NCI-H748 (cell line): ENCODE data around the gene NPLOC4.

Source experiments
- DNase-seq: peaks from one replicate; lab custom pipeline; 2025; ENCODE audit not compliant: unreplicated experiment; lab: John Stamatoyannopoulos, UW

Gene NPLOC4

GRCh38 chr17:81549826-81550225, 87.1 kb downstream of the NPLOC4 start:
- DNase-seq: no peak

- DNase-seq: no peak
These were observed 87.8 kb downstream of the NPLOC4 start for GRCh38 chr17:81549031-81549557.

DNA sequence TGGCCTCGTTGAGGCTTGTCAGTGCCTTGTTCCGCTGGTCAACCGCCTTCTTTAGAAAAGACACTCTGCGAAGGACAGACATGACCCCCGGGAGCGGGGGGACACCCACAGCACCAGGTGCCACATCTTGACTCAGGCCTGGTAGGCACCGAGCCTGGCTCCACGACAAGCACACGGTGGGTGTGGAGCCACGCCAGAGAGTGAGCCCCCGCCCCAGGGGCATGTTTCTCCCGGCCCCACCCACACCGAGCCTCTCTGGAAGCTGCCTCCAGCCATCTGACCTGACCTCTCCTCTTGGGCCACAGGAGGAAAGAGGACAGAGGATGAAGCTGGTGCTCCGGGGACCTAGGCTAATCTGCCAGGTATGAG, 89.3 kb downstream of the NPLOC4 start:
- no peak for DNase-seq

- no peak for DNase-seq
These were observed 89.9 kb downstream of the NPLOC4 start for GRCh38 chr17:81546906-81547613.

DNA sequence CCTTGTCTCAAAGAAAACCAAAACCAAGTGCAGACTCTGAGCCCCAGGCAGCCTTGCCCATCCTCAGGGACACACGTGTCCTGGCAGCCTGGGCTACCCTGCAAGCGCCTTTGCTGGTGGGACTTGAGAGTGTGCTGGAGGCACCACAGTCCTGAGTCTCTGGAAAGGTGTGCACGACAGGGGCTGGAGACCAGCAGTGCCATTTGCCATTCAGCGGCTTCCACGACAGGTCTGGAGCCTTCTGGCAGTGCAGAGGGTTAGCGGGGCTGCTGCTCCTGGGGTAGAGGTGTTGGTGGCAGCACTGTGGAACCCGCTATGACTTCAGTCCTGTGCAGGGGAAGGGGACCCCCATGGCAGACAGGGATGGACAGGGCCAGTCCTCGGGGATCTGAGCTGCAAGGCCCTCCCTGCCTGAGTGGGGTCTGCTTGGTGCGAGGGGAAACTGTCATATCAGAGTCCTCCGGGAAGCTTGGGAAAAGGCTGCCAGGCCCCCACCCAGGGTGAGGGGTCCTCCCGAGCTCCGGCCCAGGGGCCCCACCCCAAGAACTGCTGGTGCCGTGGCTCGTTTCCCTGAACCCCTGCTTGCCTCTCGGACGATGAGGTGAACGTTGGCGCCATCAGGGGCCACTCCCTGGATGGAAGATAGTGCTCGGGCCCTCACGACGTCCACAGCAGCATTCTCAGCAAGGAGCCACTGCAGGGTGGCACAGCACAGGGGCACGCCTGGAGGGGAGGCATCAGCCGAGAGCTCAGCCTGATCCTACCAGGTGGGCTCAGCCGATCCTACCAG, 91.6 kb downstream of the NPLOC4 start:
- DNase-seq: no peak

DNA sequence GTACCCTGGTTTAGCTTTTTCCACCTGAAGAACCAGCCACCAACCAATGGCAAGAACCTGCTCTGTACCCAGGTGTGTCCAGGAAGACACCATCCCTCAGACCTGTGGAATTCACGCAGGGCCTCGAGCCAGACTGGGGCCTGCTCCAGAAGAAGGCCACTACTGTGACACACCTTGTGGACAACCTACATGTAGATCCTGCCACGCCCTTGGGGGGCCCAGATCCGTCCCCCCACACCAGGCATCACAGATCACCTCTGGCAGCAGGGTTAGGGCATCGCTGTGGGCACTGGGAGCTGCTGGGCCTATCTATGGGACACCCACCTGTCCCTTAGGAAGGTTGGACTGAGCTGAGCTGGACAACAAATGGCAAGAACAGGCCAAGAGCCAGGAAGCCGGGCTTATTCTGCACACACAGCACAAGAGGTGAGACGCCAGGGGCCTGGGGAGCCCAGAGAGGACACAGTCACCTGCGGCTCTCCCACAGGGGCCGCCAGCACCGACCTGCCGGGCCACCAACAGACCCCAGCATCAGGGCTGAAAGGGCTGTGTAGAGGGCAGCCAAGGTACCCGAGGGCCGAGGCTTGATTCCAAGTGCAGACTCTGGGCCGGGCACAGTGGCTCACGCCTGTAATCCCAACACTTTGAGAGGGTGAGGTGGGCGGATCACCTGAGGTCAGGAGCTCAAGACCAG, 92.5 kb downstream of the NPLOC4 start:
- DNase-seq: no peak

DNA sequence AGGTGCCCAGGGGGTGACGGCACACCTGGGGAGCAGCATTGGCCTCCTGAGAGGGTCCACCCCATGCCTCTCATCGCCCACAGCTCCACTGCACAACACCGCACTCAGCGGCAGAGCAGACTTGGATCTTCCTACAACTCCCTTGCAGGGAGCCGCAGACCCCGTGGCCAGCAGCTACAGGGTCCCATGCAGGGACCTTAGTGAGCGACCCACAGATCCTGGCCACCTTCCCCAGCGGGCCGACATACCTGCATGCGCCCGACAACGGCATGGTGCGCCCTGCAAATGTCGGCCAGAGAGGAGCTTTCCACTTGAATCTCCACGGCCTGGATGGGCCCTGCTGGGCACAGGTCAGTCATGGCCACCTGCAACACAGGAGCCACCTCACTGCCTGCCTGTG, 93.2 kb downstream of the NPLOC4 start:
- DNase-seq: no peak

GRCh38 chr17:81543339-81543675, 93.6 kb downstream of the NPLOC4 start:
- DNase-seq: no peak

- DNase-seq: no peak
These were observed 94.2 kb downstream of the NPLOC4 start for GRCh38 chr17:81542431-81543338.

DNA sequence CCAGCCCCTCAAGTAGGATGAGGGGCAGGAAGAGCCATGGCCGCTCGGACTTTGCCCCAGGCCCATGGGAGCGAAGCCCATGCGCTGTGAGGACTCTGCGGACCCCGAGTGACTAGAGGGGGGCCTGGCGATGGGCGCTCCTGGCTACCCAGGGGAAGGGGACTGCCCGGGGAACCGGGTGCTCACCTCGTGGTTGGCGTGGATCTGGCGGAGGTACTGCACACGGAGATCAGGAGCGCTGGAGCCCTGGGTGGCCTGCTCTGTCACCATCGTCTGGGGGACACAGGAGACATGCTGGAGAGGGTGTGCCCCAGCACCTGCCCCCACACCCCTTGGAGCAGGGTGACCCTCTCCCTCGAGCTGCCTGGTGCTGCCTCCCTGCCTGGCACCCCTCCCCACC, 95.8 kb downstream of the NPLOC4 start:
- no peak for DNase-seq

- no peak for DNase-seq
These were observed 96.3 kb downstream of the NPLOC4 start for GRCh38 chr17:81540676-81541027.

GRCh38 chr17:81539961-81540675, 96.8 kb downstream of the NPLOC4 start:
- no peak for DNase-seq

DNA sequence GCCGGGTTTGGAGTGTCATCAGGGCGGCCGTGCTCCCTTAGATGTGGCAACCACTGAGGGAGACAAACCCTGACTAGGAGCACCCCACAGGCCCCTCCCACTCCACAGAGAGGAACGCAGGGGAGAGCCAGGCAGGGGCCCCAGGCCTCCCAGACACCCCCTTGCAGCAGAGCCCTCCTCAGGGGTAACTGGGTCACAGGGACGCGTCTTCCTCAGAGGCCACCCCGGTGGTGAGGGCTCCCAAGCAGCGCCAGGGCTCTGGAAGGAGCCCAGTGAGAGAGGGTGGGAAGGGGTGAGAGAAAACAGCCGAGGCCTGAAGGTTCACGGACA, 97.4 kb downstream of the NPLOC4 start:
- no peak for DNase-seq

DNA sequence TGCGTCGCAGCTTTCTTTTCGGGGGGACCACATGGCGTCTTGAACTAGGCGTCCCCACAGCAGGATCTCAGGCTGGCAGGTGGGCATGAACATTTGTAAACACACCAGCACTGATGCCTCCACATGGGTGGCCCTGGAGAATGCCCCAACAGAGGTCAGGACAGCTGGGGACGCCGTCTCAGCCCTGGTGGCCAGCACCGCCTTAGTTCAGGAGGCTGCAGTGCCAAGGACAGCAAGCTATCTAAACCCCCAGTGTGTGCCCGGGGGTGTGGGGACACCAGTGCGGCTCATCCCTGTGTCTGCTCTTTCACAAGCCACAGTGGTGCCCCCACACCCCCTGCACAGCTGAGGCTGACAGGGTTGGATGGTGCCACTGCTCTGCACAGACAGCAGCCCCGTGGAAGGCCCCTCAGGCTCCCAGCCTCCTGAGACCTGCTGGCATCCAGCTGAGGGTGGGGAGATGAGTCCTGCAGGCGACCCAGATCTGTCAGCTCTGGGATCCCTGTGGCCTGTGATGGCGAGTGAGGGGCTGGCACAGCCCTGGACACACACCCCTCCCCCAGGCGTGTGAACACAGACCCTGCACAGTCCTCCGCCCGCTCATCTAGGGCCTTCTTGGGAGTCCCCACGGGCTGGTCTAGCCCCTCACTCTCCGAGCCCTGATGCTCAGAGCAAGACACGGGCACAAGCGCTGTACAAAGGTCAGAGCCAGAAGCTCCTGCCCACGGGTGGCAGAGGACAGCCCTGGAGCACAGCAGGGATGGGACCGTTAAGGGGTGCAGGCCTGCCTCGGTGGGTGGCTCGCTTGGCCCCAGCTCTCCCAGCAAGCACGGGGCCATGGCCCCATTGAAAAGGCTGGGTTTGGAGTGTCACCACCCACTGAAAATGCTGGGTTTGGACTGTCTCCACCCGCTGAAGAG, 98.0 kb downstream of the NPLOC4 start:
- no peak for DNase-seq

- DNase-seq: peak; percentile 92
These were observed 98.9 kb downstream of the NPLOC4 start for GRCh38 chr17:81537856-81538555.

GRCh38 chr17:81537343-81537855, 99.5 kb downstream of the NPLOC4 start:
- DNase-seq: peak; percentile 90

DNA sequence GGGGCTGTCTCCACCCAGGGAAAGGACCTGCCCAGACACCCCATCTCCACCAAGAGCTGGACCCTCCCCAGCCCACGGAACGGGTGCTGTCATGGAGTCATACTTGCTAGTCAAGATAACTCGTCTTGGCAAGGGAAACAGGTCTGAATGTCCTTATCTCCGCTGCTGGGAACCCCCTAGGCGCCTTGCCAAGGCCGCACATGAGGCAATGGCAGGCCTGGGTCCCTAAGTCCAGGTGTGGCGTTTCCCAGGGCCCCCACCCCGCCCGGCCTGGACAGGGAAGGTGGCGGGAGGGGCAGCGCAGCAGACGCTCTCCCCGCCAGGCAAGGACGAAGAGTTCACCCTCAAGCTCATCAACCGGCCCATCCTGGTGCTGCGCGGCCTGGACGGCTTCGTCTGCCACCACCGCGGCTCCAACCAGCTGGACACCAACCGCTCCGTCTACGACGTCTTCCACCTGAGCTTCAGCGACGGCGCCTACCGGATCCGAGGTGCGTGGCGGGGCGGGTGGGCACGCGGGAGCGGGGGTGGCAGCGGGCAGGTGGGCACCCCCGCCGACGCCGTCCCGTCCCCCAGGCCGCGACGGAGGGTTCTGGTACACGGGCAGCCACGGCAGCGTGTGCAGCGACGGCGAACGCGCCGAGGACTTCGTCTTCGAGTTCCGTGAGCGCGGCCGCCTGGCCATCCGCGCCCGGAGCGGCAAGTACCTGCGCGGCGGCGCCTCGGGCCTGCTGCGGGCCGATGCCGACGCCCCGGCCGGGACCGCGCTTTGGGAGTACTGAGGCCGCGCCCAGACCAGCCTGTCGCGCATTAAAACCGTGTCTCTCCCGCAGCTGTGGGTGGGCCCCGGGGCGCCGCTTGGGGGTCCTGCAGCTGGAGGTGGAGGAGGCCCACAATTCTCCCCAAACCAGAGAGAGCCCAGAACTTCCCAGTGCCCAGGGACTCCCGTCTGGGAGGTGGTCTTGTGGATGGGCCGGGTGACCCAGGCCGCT, 100.3 kb downstream of the NPLOC4 start:
- DNase-seq: no peak
